Left ventricle myocardium superior (tissue), 1 donor: ENCODE measurements around the gene RARRES2. TPM values are rescaled to one million over a fixed set of nuclear protein-coding genes. Genes with fewer than 3 reads are reported as not detected.

ENCODE experiments used
- ATAC-seq: fragments of 200-7000 bp; cut with Tn5 transposase; one replicate; pipeline ENCODE4 v1.9.1; 2020; ENCODE audit warnings: mild to moderate bottlenecking, moderate library complexity
- DNase-seq: peaks from one replicate; pipeline ENCODE4 v3.0.0-alpha.2; 2020
- intact Hi-C: fragments of 100-400 bp; cut with micrococcal nuclease; formaldehyde crosslinking; loops from one replicate; pipeline ENCODE4 v1.11.0; 2022
- total RNA-seq: library from RNA; stranded (reverse); fragmentation: NEBNext Ultra II Directional; extraction: Animal tissue kit (Norgen Biotek cat#: 25700); gene quantifications from one replicate; pipeline ENCODE4 v1.2.1, GENCODE V29; 2021
- donor health status: DM: no; HTN: yes; CAD: no; lungs with severe emphysema.

RARRES2 gene
- total RNA-seq, 1 donor from 2014 or later, result 18.7 TPM

GRCh38 chr7:150378115-150378852, 36.9 kb upstream of the RARRES2 start:
- ATAC-seq (peak; percentile 16), DNase-seq (peak; percentile 58)

GRCh38 chr7:150377635-150378034, 36.2 kb upstream of the RARRES2 start:
- ATAC-seq, result no peak
- DNase-seq, result no peak
- intact Hi-C loops, result no loop called here

More at GRCh38 chr7:150378115-150378852, 36.9 kb upstream of the RARRES2 start:
- intact Hi-C loops, result no loop called here

- ATAC-seq, result no peak
- DNase-seq, result no peak
- intact Hi-C loops, result no loop called here
Observed at GRCh38 chr7:150377196-150377595, 35.8 kb upstream of the RARRES2 start.

- no peak for ATAC-seq
- intact Hi-C loops, result no loop called here
- DNase-seq, result no peak
Observed at GRCh38 chr7:150376560-150376959, 35.1 kb upstream of the RARRES2 start.

- intact Hi-C loops, result no loop called here
- DNase-seq, result no peak
- no peak for ATAC-seq
Observed at GRCh38 chr7:150375662-150376521, 34.5 kb upstream of the RARRES2 start.

- DNase-seq (no peak), ATAC-seq (no peak)
- intact Hi-C loops, result no loop called here
Observed at GRCh38 chr7:150374472-150374871, 33.0 kb upstream of the RARRES2 start.

- intact Hi-C loops, result no loop called here
- ATAC-seq (no peak), DNase-seq (no peak)
Observed at GRCh38 chr7:150374026-150374425, 32.6 kb upstream of the RARRES2 start.

- peak; percentile 36 for ATAC-seq
- DNase-seq, result peak; percentile 57
- intact Hi-C loops, result no loop called here
Observed at GRCh38 chr7:150373049-150373801, 31.8 kb upstream of the RARRES2 start.

- no peak for ATAC-seq
- intact Hi-C loops, result no loop called here
Observed at GRCh38 chr7:150372271-150373048, 31.0 kb upstream of the RARRES2 start.

GRCh38 chr7:150371996-150372270, 30.5 kb upstream of the RARRES2 start:
- ATAC-seq, result no peak

More at GRCh38 chr7:150372271-150373048, 31.0 kb upstream of the RARRES2 start:
- peak; percentile 32 for DNase-seq

GRCh38 chr7:150371131-150371995, 29.9 kb upstream of the RARRES2 start:
- DNase-seq (no peak), ATAC-seq (no peak)
- intact Hi-C loops, result no loop called here

More at GRCh38 chr7:150371996-150372270, 30.5 kb upstream of the RARRES2 start:
- DNase-seq, result peak; percentile 37
- intact Hi-C loops, result no loop called here

- DNase-seq (no peak), ATAC-seq (no peak)
- intact Hi-C loops, result no loop called here
Observed at GRCh38 chr7:150370612-150371071, 29.2 kb upstream of the RARRES2 start.

- no peak for DNase-seq
- intact Hi-C loops, result no loop called here
- ATAC-seq, result no peak
Observed at GRCh38 chr7:150369748-150370501, 28.5 kb upstream of the RARRES2 start.

- peak; percentile 82 for DNase-seq
- ATAC-seq, result peak; percentile 67
- intact Hi-C loops, result no loop called here
Observed at GRCh38 chr7:150368884-150369747, 27.7 kb upstream of the RARRES2 start.

GRCh38 chr7:150368096-150368883, 26.9 kb upstream of the RARRES2 start, which contains the start of gene REPIN1:
REPIN1 (plus strand) TSS chr7:150368822; CDS start chr7:150369712, 890 bp downstream.
- intact Hi-C loops, result no loop called here
- DNase-seq (peak; percentile 96), ATAC-seq (peak; percentile 89)
